GDM1 (cell line): ENCODE data around the gene TREX2.

Experiments
- DNase-seq: peaks from one replicate; lab custom pipeline; 2025; lab: John Stamatoyannopoulos, UW

TREX2 gene

GRCh38 chrX:153475751-153476281 is 30.0 kb upstream of the TREX2 start:
- no peak for DNase-seq

GRCh38 chrX:153475271-153475670 is 29.4 kb upstream of the TREX2 start:
- DNase-seq: no peak

- no peak for DNase-seq
Observed at GRCh38 chrX:153474718-153475117, 28.9 kb upstream of the TREX2 start.

- no peak for DNase-seq
Observed at GRCh38 chrX:153474266-153474665, 28.4 kb upstream of the TREX2 start.

- DNase-seq: no peak
Observed at GRCh38 chrX:153473126-153473525, 27.3 kb upstream of the TREX2 start.

- DNase-seq: no peak
Observed at GRCh38 chrX:153471663-153472280, 25.9 kb upstream of the TREX2 start.

GRCh38 chrX:153470411-153471363 is 24.8 kb upstream of the TREX2 start, which contains the start of gene HAUS7:
HAUS7 (minus strand) TSS chrX:153470576; CDS start chrX:153470557, 19 bp downstream.
- peak; percentile 86 for DNase-seq

GRCh38 chrX:153469811-153470410 is 24.1 kb upstream of the TREX2 start:
- no peak for DNase-seq

GRCh38 chrX:153468008-153468580 is 22.2 kb upstream of the TREX2 start:
- no peak for DNase-seq

- no peak for DNase-seq
Observed at GRCh38 chrX:153465691-153466380, 20.0 kb upstream of the TREX2 start.

- no peak for DNase-seq
Observed at GRCh38 chrX:153464116-153464515, 18.3 kb upstream of the TREX2 start.

GRCh38 chrX:153463556-153463955 is 17.7 kb upstream of the TREX2 start:
- no peak for DNase-seq

- no peak for DNase-seq
Observed at GRCh38 chrX:153463031-153463430, 17.2 kb upstream of the TREX2 start.

GRCh38 chrX:153462291-153462690 is 16.4 kb upstream of the TREX2 start:
- DNase-seq: no peak

- DNase-seq: peak; percentile 27
Observed at GRCh38 chrX:153460826-153461225, 15.0 kb upstream of the TREX2 start.

- DNase-seq: no peak
Observed at GRCh38 chrX:153459986-153460385, 14.1 kb upstream of the TREX2 start.

- DNase-seq: no peak
Observed at GRCh38 chrX:153458476-153458875, 12.6 kb upstream of the TREX2 start.

GRCh38 chrX:153457827-153458466 is 12.1 kb upstream of the TREX2 start:
- no peak for DNase-seq

GRCh38 chrX:153457136-153457825 is 11.4 kb upstream of the TREX2 start:
- no peak for DNase-seq

GRCh38 chrX:153456704-153457103 is 10.8 kb upstream of the TREX2 start:
- no peak for DNase-seq
